ENCODE measurements around the gene ANKRD63.

DNA sequence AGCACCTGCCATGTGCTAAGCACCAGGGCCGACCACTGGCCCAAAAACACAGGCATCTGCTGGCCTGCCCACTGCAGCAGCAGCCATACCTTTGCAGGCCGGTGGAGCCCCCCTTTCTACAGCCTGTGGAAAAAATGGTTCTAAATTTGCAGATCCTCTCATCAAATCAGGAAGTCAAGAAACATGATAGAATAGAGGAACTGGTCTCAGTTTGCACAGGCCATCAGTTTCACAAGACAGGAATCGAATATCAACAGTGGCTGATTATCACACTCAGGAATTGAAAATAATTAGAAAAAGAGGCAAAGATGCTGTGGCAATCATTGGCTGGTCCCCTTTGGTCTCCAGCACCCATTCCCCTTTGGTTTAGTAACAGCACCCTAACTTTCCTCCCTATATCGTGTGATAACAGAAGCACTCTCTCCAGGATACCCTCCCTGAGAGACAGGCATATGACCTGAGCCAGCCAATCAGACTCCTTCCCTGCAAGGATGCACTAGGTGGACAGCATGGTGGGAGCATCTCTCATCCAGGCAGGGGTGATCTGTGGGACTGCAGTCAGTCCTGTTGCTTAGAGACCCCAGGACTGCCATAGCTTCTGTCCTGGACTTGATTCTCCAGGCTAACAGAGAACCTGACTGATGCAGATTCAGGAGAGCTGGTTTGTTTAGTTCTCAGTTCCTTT lies 47.5 kb downstream of the ANKRD63 start:
- TF ChIP-seq, protein P1, sequence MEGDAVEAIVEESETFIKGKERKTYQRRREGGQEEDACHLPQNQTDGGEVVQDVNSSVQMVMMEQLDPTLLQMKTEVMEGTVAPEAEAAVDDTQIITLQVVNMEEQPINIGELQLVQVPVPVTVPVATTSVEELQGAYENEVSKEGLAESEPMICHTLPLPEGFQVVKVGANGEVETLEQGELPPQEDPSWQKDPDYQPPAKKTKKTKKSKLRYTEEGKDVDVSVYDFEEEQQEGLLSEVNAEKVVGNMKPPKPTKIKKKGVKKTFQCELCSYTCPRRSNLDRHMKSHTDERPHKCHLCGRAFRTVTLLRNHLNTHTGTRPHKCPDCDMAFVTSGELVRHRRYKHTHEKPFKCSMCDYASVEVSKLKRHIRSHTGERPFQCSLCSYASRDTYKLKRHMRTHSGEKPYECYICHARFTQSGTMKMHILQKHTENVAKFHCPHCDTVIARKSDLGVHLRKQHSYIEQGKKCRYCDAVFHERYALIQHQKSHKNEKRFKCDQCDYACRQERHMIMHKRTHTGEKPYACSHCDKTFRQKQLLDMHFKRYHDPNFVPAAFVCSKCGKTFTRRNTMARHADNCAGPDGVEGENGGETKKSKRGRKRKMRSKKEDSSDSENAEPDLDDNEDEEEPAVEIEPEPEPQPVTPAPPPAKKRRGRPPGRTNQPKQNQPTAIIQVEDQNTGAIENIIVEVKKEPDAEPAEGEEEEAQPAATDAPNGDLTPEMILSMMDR (IDR thresholded peaks at IDR 0.05): no peak
- no peak for TF ChIP-seq EZH2 (IDR thresholded peaks at IDR 0.05; ENCODE audit: borderline replicate concordance, insufficient read depth, low read depth, low read length, poor library complexity, severe bottlenecking)

Data from B cell (primary cell).